Measurements from ENCODE around the gene TULP3. TPM values are rescaled to one million over a fixed set of nuclear protein-coding genes. Genes with fewer than 3 reads are reported as not detected.

Gene TULP3
- polyA plus RNA-seq, 4 donors = 3.1 to 10.5 (median 5.5) TPM

GRCh38 chr12:2941524-2941923 lies 50.8 kb downstream of the TULP3 start:
- FAIRE-seq (no peak), DNase-seq (no peak)
- H3K27me3 ChIP-seq (ENCODE audit: control insufficient read depth in 3 of 3, insufficient read depth in 3 of 3, low read length in 3 of 3) = no peaks in the 10 kb centered on the region
- H3K27ac ChIP-seq (ENCODE audit: low read depth in 1 of 3, low read length in 2 of 3) = no peak overlapping the region
- peaks cover 0 to 28% (median 9%) of the 10 kb centered on the region in 3 donors for H3K36me3 ChIP-seq (ENCODE audit: control insufficient read depth in 3 of 3, insufficient read depth in 2 of 3, low read depth in 1 of 3, low read length in 3 of 3)
- no peak overlapping the region for H3K4me3 ChIP-seq (ENCODE audit: low read depth in 1 of 3, low read length in 3 of 3)
- H3K9me3 ChIP-seq (ENCODE audit: control insufficient read depth in 2 of 2, insufficient read depth in 1 of 2, low read depth in 1 of 2, low read length in 1 of 2) = no peaks in the 10 kb centered on the region
- no peaks in the 10 kb centered on the region for H3K4me1 ChIP-seq (ENCODE audit: control insufficient read depth in 3 of 3, insufficient read depth in 2 of 3, low read depth in 1 of 3, low read length in 2 of 3)
- 78 to 83% (median 80%) methylated on average over 8 of the region's 8 CpGs for WGBS, 3 donors

GRCh38 chr12:2944401-2945047 lies 53.8 kb downstream of the TULP3 start:
- no peak overlapping the region for H3K27ac ChIP-seq (ENCODE audit: low read depth in 1 of 3, low read length in 2 of 3)
- H3K4me3 ChIP-seq (ENCODE audit: low read depth in 1 of 3, low read length in 3 of 3) = no peak overlapping the region
- no peaks in the 10 kb centered on the region for H3K4me1 ChIP-seq (ENCODE audit: control insufficient read depth in 3 of 3, insufficient read depth in 2 of 3, low read depth in 1 of 3, low read length in 2 of 3)
- 12 to 31% (median 21%) methylated on average over 24 of the region's 24 CpGs for WGBS, 3 donors
- peaks cover 0 to 14% (median 2%) of the 10 kb centered on the region in 3 donors for H3K36me3 ChIP-seq (ENCODE audit: control insufficient read depth in 3 of 3, insufficient read depth in 2 of 3, low read depth in 1 of 3, low read length in 3 of 3)
- H3K9me3 ChIP-seq (ENCODE audit: control insufficient read depth in 2 of 2, insufficient read depth in 1 of 2, low read depth in 1 of 2, low read length in 1 of 2) = no peaks in the 10 kb centered on the region
- FAIRE-seq (no peak), DNase-seq (peak; percentile 54 to 66)
- no peaks in the 10 kb centered on the region for H3K27me3 ChIP-seq (ENCODE audit: control insufficient read depth in 3 of 3, insufficient read depth in 3 of 3, low read length in 3 of 3)

GRCh38 chr12:2949411-2949810 lies 58.7 kb downstream of the TULP3 start:
- Histone ChIP-seq H3K27ac (ENCODE audit: low read depth in 1 of 3, low read length in 2 of 3) (no peak overlapping the region), H3K4me3 (ENCODE audit: low read depth in 1 of 3, low read length in 3 of 3) (no peak overlapping the region), H3K36me3 (ENCODE audit: control insufficient read depth in 3 of 3, insufficient read depth in 2 of 3, low read depth in 1 of 3, low read length in 3 of 3) (no peaks in the 10 kb centered on the region), H3K4me1 (ENCODE audit: control insufficient read depth in 3 of 3, insufficient read depth in 2 of 3, low read depth in 1 of 3, low read length in 2 of 3) (no peaks in the 10 kb centered on the region), H3K9me3 (ENCODE audit: control insufficient read depth in 2 of 2, insufficient read depth in 1 of 2, low read depth in 1 of 2, low read length in 1 of 2) (no peaks in the 10 kb centered on the region), H3K27me3 (ENCODE audit: control insufficient read depth in 3 of 3, insufficient read depth in 3 of 3, low read length in 3 of 3) (peaks cover 0 to 2% (median 0%) of the 10 kb centered on the region in 3 donors)
- FAIRE-seq = no peak
- WGBS, 3 donors = 80 to 87% (median 82%) methylated on average over 4 of the region's 4 CpGs
- DNase-seq = no peak

- DNase-seq = no peak
- Histone ChIP-seq H3K27ac (ENCODE audit: low read depth in 1 of 3, low read length in 2 of 3) (no peak overlapping the region), H3K4me3 (ENCODE audit: low read depth in 1 of 3, low read length in 3 of 3) (no peak overlapping the region), H3K9me3 (ENCODE audit: control insufficient read depth in 2 of 2, insufficient read depth in 1 of 2, low read depth in 1 of 2, low read length in 1 of 2) (no peaks in the 10 kb centered on the region), H3K36me3 (ENCODE audit: control insufficient read depth in 3 of 3, insufficient read depth in 2 of 3, low read depth in 1 of 3, low read length in 3 of 3) (no peaks in the 10 kb centered on the region), H3K27me3 (ENCODE audit: control insufficient read depth in 3 of 3, insufficient read depth in 3 of 3, low read length in 3 of 3) (peaks cover 0 to 8% (median 3%) of the 10 kb centered on the region in 3 donors), H3K4me1 (ENCODE audit: control insufficient read depth in 3 of 3, insufficient read depth in 2 of 3, low read depth in 1 of 3, low read length in 2 of 3) (peaks cover 2 to 25% (median 5%) of the 10 kb centered on the region in 3 donors)
- FAIRE-seq = no peak
- 60 to 76% (median 70%) methylated on average over 1 of the region's 1 CpG for WGBS, 3 donors
These were observed 65.2 kb downstream of the TULP3 start for GRCh38 chr12:2955888-2956287.

GRCh38 chr12:2957816-2958431 lies 67.2 kb downstream of the TULP3 start:
- 31 to 59% (median 47%) methylated on average over 11 of the region's 11 CpGs for WGBS, 3 donors
- FAIRE-seq (no peak), DNase-seq (no peak)
- H3K27me3 ChIP-seq (ENCODE audit: control insufficient read depth in 3 of 3, insufficient read depth in 3 of 3, low read length in 3 of 3) = peaks cover 0 to 8% (median 3%) of the 10 kb centered on the region in 3 donors
- H3K4me1 ChIP-seq (ENCODE audit: control insufficient read depth in 3 of 3, insufficient read depth in 2 of 3, low read depth in 1 of 3, low read length in 2 of 3) = peaks cover 2 to 29% (median 11%) of the 10 kb centered on the region in 3 donors
- H3K4me3 ChIP-seq (ENCODE audit: low read depth in 1 of 3, low read length in 3 of 3) = peak overlapping the region in 2 of 3 donors; percentile 54 to 69
- no peaks in the 10 kb centered on the region for H3K9me3 ChIP-seq (ENCODE audit: control insufficient read depth in 2 of 2, insufficient read depth in 1 of 2, low read depth in 1 of 2, low read length in 1 of 2)
- H3K36me3 ChIP-seq (ENCODE audit: control insufficient read depth in 3 of 3, insufficient read depth in 2 of 3, low read depth in 1 of 3, low read length in 3 of 3) = no peaks in the 10 kb centered on the region
- H3K27ac ChIP-seq (ENCODE audit: low read depth in 1 of 3, low read length in 2 of 3) = peak overlapping the region in 1 of 3 donors; percentile 80

DNA sequence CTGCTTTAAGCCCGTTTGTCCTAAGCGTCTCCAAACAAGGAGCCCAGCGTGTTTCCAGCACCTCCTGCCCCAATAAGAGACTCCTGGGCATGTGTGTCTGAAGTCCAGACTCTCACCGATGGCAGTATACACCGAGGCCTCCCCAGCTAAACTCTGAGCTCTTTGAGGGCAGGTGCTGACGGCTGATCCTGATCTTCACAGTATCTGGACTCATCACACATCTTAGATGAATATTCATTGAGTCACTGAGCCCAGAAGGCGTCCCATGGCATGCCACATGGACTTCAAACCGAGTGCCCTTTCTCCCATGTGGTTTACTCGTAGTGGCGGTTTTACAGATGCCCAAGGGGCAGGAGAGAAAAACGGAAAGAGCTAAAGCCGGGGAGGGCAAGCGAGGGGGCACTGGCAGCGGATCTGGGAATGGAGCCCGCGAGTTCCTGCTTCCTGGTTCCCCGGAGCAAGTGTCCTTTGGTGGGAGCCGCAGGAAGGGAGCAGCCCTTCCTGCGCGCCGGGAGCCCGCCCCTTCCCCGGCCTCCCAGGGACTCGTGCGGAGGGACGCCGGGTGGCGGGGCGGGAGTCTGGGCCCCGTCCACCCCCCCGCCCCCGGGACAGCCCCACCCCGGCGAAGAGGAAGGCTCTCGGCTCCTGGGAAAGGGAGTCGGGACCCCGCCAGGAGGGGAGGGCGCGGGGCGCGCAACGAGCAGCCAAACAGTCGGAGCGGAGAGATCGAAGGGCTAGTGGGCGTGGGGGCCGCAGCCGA lies 67.9 kb downstream of the TULP3 start:
- WGBS, 3 donors = 1 to 2% (median 2%) methylated on average over 28 to 48 of the region's 48 CpGs
- Histone ChIP-seq H3K27me3 (ENCODE audit: control insufficient read depth in 3 of 3, insufficient read depth in 3 of 3, low read length in 3 of 3) (peaks cover 0 to 8% (median 3%) of the 10 kb centered on the region in 3 donors), H3K4me3 (ENCODE audit: low read depth in 1 of 3, low read length in 3 of 3) (peak overlapping the region; percentile 12 to 69 (median 54)), H3K4me1 (ENCODE audit: control insufficient read depth in 3 of 3, insufficient read depth in 2 of 3, low read depth in 1 of 3, low read length in 2 of 3) (peaks cover 2 to 33% (median 11%) of the 10 kb centered on the region in 3 donors), H3K27ac (ENCODE audit: low read depth in 1 of 3, low read length in 2 of 3) (peak overlapping the region in 2 of 3 donors; percentile 60 to 80), H3K36me3 (ENCODE audit: control insufficient read depth in 3 of 3, insufficient read depth in 2 of 3, low read depth in 1 of 3, low read length in 3 of 3) (no peaks in the 10 kb centered on the region), H3K9me3 (ENCODE audit: control insufficient read depth in 2 of 2, insufficient read depth in 1 of 2, low read depth in 1 of 2, low read length in 1 of 2) (no peaks in the 10 kb centered on the region)
- no peak for FAIRE-seq
- DNase-seq = peak; percentile 63 to 71

GRCh38 chr12:2959192-2959504 lies 68.5 kb downstream of the TULP3 start, which contains the start of gene TEAD4:
TSS of gene TEAD4 (plus strand) at chr12:2959397.
- H3K4me3 ChIP-seq (ENCODE audit: low read depth in 1 of 3, low read length in 3 of 3) = peak within 1 kb of the TSS; percentile 32 to 69 (median 54)
- H3K27me3 ChIP-seq (ENCODE audit: control insufficient read depth in 3 of 3, insufficient read depth in 3 of 3, low read length in 3 of 3) = peaks cover 0 to 8% (median 3%) of the 10 kb centered on the region in 3 donors
- H3K27ac ChIP-seq (ENCODE audit: low read depth in 1 of 3, low read length in 2 of 3) = peak within 1 kb of the TSS in 2 of 3 donors; percentile 60 to 83
- WGBS, 3 donors = 1 to 5% methylated on average over 8 to 50 of the region's 50 CpGs; no CpG with 5 or more reads in 1 of the 3 donors
- FAIRE-seq (no peak), DNase-seq (peak; percentile 62 to 85)
- H3K9me3 ChIP-seq (ENCODE audit: control insufficient read depth in 2 of 2, insufficient read depth in 1 of 2, low read depth in 1 of 2, low read length in 1 of 2) = no peaks in the 10 kb centered on the region
- H3K4me1 ChIP-seq (ENCODE audit: control insufficient read depth in 3 of 3, insufficient read depth in 2 of 3, low read depth in 1 of 3, low read length in 2 of 3) = peaks cover 2 to 33% (median 11%) of the 10 kb centered on the region in 3 donors
- no peaks in the 10 kb centered on the region for H3K36me3 ChIP-seq (ENCODE audit: control insufficient read depth in 3 of 3, insufficient read depth in 2 of 3, low read depth in 1 of 3, low read length in 3 of 3)
